GM19035 (cell line): ENCODE measurements around the gene ANKS1B.
A peak's percentile ranks its signal among the peaks of the same experiment; 100 is the strongest.
"Not testable (repeated sequence)": the region's sequence is repeated elsewhere in the genome, so short reads cannot be mapped to it uniquely, and the experiment has no call there.

Source experiments
- ATAC-seq: cut with Tn5 transposase; IDR thresholded peaks from one replicate; pipeline ENCODE4 v1.9.1; 2021; ENCODE audit not compliant: unreplicated experiment

Gene ANKS1B

GRCh38 chr12:99609455-99610181 is 375.1 kb downstream of the ANKS1B start:
- ATAC-seq: no peak

- ATAC-seq: peak; percentile 80
These were observed 384.3 kb downstream of the ANKS1B start for GRCh38 chr12:99600388-99600787.

DNA sequence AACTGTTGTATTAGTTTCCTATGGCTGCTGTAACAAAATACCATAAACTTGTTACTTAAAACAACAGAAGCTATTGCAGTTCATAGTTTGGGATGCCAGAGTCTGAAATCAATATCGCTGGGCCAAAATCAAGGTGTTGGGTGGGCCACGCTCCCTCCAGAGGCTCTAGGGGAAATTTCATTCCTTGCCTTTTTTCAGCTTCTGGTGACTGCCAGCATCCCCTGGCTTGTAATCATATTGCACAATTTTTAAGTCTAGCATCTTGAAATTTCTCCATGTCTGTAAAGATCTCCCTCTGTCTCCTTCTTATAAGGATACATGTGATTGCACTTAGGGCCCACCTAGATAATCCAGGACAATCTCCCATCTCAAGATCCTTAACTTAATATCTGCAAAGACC is 386.0 kb downstream of the ANKS1B start:
- ATAC-seq: no peak

GRCh38 chr12:99596762-99597161 is 388.0 kb downstream of the ANKS1B start:
- ATAC-seq: no peak

DNA sequence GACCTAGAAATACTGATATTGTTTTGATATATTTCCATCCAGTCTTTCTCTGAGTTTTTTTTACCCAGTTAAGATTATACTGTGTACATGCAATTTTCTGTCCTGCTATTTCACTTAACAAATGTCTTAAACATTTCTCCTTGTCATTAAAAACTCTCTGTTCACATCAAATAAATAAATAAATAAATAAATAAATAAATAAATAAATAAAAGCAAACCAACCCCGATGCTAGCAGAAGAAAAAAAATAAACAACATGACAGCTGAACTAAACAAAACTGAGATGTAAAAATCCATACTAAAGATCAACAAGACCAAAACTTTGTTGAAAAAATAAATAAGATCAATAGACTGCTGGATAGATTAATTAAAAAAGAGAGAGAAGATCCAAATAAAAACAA is 407.6 kb downstream of the ANKS1B start:
- not testable (repeated sequence) for ATAC-seq

- no peak for ATAC-seq
These were observed 410.8 kb downstream of the ANKS1B start for GRCh38 chr12:99573980-99574379.

- ATAC-seq: no peak
These were observed 417.7 kb downstream of the ANKS1B start for GRCh38 chr12:99567072-99567471.

DNA sequence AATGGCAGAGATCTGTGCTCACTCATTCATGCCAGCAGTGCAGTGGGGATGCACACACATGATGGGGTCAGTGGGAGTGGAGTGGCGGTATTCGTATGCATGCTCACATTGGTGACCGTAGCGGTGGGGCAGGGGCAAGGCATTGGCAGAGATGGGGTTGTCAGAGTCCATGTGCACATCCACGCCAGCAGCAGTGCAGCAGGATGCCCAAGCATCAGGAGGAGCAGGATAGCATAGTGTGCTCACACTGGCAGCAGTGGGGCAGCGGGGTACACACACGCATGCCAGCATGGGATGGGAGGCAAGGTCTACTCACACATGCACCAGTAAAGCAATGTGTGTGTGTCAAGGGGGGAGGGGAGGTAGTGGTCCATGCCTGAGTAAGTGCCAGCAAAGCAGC is 426.6 kb downstream of the ANKS1B start:
- no peak for ATAC-seq

GRCh38 chr12:99553461-99553860 is 431.3 kb downstream of the ANKS1B start:
- ATAC-seq: no peak

GRCh38 chr12:99552022-99552421 is 432.7 kb downstream of the ANKS1B start:
- ATAC-seq: no peak

GRCh38 chr12:99549651-99550050 is 435.1 kb downstream of the ANKS1B start:
- ATAC-seq: no peak

DNA sequence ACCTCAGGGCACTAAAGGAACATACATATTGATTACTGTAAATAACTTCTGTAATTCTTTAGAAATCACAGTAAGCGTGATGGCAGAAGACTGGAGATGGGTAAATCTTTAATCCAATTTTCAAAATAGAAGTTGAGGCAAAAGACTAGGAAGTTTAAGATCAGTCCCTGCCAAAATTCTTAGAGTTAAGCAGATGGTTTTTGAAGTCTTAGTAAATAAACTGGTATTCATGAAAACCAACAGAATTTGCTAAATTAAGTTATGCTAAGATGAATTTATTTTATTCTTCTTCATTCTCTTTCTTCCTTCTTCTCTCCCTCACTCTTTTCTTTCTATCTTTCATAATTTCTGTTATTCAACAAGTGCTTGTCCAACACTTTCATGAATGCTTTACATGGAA is 435.5 kb downstream of the ANKS1B start:
- ATAC-seq: no peak

DNA sequence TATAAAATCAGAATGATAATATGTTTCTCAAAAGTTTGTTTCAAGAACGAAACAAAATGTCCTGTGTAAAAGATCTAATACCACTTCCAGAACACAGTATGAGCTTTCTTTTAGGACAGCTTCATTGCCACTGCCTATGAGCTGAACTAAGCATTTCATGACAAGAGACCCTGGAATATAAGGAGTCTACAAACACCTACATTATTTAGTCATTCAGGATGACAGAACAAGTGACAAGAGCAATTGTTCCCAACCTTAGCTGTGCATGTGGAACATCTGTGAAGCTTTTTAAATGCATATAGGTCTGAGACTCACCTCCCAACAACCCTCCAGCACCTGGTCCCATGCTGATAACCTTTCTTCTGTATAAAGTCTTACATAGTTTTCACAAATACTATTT is 440.3 kb downstream of the ANKS1B start:
- no peak for ATAC-seq

DNA sequence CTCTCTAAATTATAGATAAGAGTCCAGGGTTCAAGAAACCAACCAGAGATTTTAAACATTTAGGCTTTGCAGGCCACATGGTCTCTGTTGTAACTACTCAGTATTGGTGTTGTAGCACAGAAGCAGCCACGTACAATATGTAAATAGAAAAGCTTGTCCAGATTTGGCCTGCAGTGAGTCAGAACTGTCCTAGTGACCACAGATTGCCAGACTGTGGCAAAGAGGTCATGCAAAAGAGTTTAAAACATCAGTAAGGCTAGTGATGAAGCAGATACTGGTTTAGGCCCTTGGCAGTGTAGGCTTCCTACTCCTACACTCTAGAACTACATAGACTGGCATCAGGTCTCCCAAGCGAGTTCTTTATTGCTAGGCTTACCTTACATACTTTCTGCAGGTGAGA is 454.8 kb downstream of the ANKS1B start:
- ATAC-seq: peak; percentile 97

GRCh38 chr12:99528478-99528877 is 456.3 kb downstream of the ANKS1B start:
- no peak for ATAC-seq

DNA sequence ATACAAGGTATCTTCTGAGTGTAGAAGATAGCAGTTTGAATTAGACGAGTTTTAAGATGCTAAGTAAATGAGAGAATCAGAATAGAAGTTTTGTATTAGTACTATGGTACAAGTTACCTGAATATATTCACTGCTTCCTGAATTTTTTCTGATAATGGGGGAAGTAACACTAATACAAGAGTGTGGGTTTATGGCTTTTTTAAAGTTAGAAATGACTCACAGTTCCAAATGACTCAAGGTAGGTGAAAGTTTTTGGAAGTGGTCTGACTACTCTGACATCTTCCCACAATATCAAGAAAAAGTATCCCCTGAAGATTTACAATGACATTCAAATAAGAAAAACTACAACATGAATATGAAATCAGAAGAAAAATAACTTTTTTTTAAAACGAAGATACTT is 460.9 kb downstream of the ANKS1B start:
- no peak for ATAC-seq

- ATAC-seq: no peak
These were observed 462.3 kb downstream of the ANKS1B start for GRCh38 chr12:99522456-99522855.

- no peak for ATAC-seq
These were observed 463.1 kb downstream of the ANKS1B start for GRCh38 chr12:99521664-99522063.

DNA sequence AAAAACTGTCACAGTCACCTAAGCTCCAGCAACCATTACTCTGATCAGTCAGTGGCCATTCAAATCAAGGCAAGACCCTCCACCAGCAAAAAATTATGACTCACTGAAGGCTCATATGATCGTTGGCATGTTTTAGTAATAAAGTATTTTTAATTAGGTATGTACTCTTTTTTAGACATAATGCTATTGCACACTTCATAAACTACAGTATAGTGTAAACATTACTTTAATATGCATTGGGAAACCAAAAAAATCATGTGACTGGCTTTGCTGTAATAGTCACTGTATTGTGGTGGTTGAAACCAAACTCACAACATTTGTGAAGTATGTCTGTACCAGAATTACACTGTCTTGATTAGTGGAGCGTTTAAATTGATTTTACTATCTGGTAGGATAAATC is 471.7 kb downstream of the ANKS1B start:
- no peak for ATAC-seq

DNA sequence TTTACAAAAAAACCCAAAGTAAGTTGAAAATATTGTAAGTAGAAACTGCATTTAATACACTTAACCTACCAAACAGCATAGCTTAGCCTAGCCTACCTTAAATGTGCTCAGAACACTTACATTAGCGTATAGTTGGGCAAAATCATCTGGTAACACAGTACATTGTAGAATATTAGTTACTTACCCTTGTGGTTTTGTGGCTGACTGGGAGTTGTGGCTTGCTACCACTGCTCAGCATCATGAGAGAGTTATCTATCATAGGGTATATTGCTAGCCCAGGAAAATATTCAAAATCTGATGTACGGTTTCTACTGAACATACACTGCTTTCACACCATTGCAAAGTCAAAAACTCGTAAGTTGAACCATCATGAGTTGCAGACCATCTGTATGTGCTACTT is 478.9 kb downstream of the ANKS1B start:
- no peak for ATAC-seq

GRCh38 chr12:99498756-99499155 is 486.0 kb downstream of the ANKS1B start:
- ATAC-seq: no peak

GRCh38 chr12:99495799-99496198 is 488.9 kb downstream of the ANKS1B start:
- no peak for ATAC-seq

DNA sequence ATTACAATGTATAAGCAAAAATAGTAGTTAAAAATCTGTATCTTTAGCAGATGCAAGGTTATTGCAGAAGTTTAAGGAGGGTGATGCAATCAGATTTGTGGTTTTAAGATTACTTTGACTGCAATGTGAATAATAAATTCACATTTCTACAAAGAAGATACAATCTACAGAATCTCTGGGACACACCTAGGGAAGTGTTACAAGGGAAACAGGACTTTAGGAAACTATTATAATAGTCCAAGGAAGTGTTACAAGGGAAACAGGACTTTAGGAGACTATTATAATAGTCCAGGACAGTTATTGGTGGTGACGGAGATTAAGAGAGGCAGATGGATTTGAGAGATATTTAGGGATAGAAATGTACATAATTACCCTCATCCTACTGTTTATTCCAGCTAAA is 491.5 kb downstream of the ANKS1B start:
- ATAC-seq: no peak
